ENCODE results near the gene USP3. TPM values are rescaled to one million over a fixed set of nuclear protein-coding genes. Genes with fewer than 3 reads are reported as not detected.

The USP3 gene
- total and polyA plus RNA-seq, 2 of the 4 experiments (the other 2 are of a cell fraction): 17.3 to 52.3 TPM

GRCh38 chr15:63484433-63485186 lies 19.8 kb upstream of the USP3 start:
- H3K14ac ChIP-seq (replicated peaks; ENCODE audit: low read depth, low read length): peak overlapping the region; percentile 36; the same call in 1 of the 2 replicates
- in situ Hi-C loops (cut with MboI; ENCODE audit: low sequenced_read_pairs): no loop called here
- no peaks in the 10 kb centered on the region for H3K36me3 ChIP-seq (ENCODE audit: control insufficient read depth, insufficient read depth, low read length)
- no peaks in the 10 kb centered on the region for H3K9me3 ChIP-seq (ENCODE audit: control insufficient read depth, insufficient read depth, low read length)
- CTCF ChIA-PET: no interaction called here
- H3K4me3 ChIP-seq (ENCODE audit: insufficient read depth, low read depth, low read length): no peak overlapping the region
- no peaks in the 10 kb centered on the region for H3K27me3 ChIP-seq (ENCODE audit: control insufficient read depth, insufficient read depth, low read length)
- H3K18ac ChIP-seq (ENCODE audit: low read depth, low read length): no peak overlapping the region
- no peak overlapping the region for H3K56ac ChIP-seq (ENCODE audit: extremely low read depth, insufficient read depth, low read length)
- no peak overlapping the region for H2AK5ac ChIP-seq (ENCODE audit: low read depth, low read length)
- H3K27ac ChIP-seq (ENCODE audit: insufficient read depth, low read length): no peak overlapping the region
- 0 out of 2 replicates have a peak overlapping the region, but pooled peaks have one; percentile 52 for H3K23ac ChIP-seq (ENCODE audit: low read depth, low read length)
- H3K9ac ChIP-seq (ENCODE audit: low read depth, low read length): no peak overlapping the region
- BruUV-seq (replicated peaks): no TSS peak
- H2BK120ac ChIP-seq (ENCODE audit: low read depth, low read length): no peak overlapping the region; the same call in 1 of the 2 replicates
- peaks cover 0 to 5% of the 10 kb centered on the region in 2 experiments; a peak in 1 of 4 replicates for H3K79me1 ChIP-seq (ENCODE audit: low read depth in 1 of 2, low read length in 2 of 2)
- POLR2A ChIA-PET (ENCODE audit: unreplicated experiment): no interaction called here
- H2BK15ac ChIP-seq (ENCODE audit: low read depth, low read length): no peak overlapping the region
- H2BK5ac ChIP-seq (ENCODE audit: low read depth, low read length, poor library complexity, severe bottlenecking): no peak overlapping the region
- no peak overlapping the region for H2AFZ ChIP-seq (replicated peaks; ENCODE audit: low read length, poor library complexity)
- DNase-seq: no peak
- ATAC-seq (ENCODE audit: low read depth): no peak
- no peak overlapping the region for H4K5ac ChIP-seq (ENCODE audit: low read depth, low read length)
- no peak overlapping the region for H2BK20ac ChIP-seq (ENCODE audit: low read depth, low read length)
- H3K4ac ChIP-seq (ENCODE audit: low read depth, low read length): no peak overlapping the region
- H3K9me1 ChIP-seq (ENCODE audit: insufficient read depth, low read length): peaks cover 15% of the 10 kb centered on the region
- no peak overlapping the region for H2AK9ac ChIP-seq (replicated peaks; ENCODE audit: low read depth, low read length, poor library complexity)
- dilution Hi-C loops (cut with HindIII; ENCODE audit: low sequenced_read_pairs, unreplicated experiment): no loop called here
- no peak overlapping the region for H3K4me2 ChIP-seq (ENCODE audit: low read depth, low read length)
- intact Hi-C loops (cut with micrococcal nuclease): no loop called here
- peaks cover 13% of the 10 kb centered on the region for H3K4me1 ChIP-seq (ENCODE audit: control insufficient read depth, insufficient read depth, low read length)
- H4K20me1 ChIP-seq (ENCODE audit: insufficient read depth, low read length): no peaks in the 10 kb centered on the region
- no CpG with 5 or more reads among the region's 6 CpGs for WGBS, 2 experiments (ENCODE audit: extremely low coverage in 2 of 2, insufficient read length in 1 of 2)
- H4K8ac ChIP-seq (ENCODE audit: low read depth in 2 of 2, low read length in 2 of 2): no peak overlapping the region
- 0 out of 2 replicates have a peak overlapping the region, but pooled peaks have one; percentile 27 for H4K91ac ChIP-seq (ENCODE audit: insufficient read depth, low read depth, low read length)
- TF ChIP-seq ELK1 (IDR thresholded peaks at IDR 0.05; ENCODE audit: borderline replicate concordance, low read depth, low read length) (no peak), BHLHE40 (IDR thresholded peaks at IDR 0.05; ENCODE audit: low read depth, low read length) (no peak), CEBPB (IDR thresholded peaks at IDR 0.05; ENCODE audit: low read depth, low read length) (no peak), RAD21 (IDR thresholded peaks at IDR 0.05; ENCODE audit: low read length) (no peak), MXI1 (IDR thresholded peaks at IDR 0.05; ENCODE audit: borderline replicate concordance, low read depth, low read length) (no peak), MAFK (IDR thresholded peaks at IDR 0.05; ENCODE audit: low read depth, low read length) (no peak), POLR2A (IDR thresholded peaks at IDR 0.05; ENCODE audit: low read depth, low read length) (no peak), USF2 (IDR thresholded peaks at IDR 0.05; ENCODE audit: low read depth, low read length) (no peak), NFE2L2 (IDR thresholded peaks at IDR 0.05; ENCODE audit: low read depth, low read length) (no peak), MAZ (IDR thresholded peaks at IDR 0.05; ENCODE audit: borderline replicate concordance, low read depth, low read length) (no peak), SMC3 (IDR thresholded peaks at IDR 0.05; ENCODE audit: low read depth, low read length) (no peak), FOS (IDR thresholded peaks at IDR 0.05; ENCODE audit: low read depth, low read length) (no peak), RCOR1 (IDR thresholded peaks at IDR 0.05; ENCODE audit: insufficient replicate concordance, low read length) (no peak), RFX5 (IDR thresholded peaks at IDR 0.05; ENCODE audit: low read depth, low read length) (no peak)
- TF ChIP-seq, protein P1, sequence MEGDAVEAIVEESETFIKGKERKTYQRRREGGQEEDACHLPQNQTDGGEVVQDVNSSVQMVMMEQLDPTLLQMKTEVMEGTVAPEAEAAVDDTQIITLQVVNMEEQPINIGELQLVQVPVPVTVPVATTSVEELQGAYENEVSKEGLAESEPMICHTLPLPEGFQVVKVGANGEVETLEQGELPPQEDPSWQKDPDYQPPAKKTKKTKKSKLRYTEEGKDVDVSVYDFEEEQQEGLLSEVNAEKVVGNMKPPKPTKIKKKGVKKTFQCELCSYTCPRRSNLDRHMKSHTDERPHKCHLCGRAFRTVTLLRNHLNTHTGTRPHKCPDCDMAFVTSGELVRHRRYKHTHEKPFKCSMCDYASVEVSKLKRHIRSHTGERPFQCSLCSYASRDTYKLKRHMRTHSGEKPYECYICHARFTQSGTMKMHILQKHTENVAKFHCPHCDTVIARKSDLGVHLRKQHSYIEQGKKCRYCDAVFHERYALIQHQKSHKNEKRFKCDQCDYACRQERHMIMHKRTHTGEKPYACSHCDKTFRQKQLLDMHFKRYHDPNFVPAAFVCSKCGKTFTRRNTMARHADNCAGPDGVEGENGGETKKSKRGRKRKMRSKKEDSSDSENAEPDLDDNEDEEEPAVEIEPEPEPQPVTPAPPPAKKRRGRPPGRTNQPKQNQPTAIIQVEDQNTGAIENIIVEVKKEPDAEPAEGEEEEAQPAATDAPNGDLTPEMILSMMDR (conservative IDR thresholded peaks at IDR 0.05; ENCODE audit: low read depth, low read length): no peak
